ENCODE measurements around the gene DAAM2.

GRCh38 chr6:39794231-39794630 lies 2.1 kb downstream of the DAAM2 start:
- no peak for TF ChIP-seq POLR2A (IDR thresholded peaks at IDR 0.05)
- TF ChIP-seq POLR2AphosphoS5 (IDR thresholded peaks at IDR 0.05), result no peak
- no peak for TF ChIP-seq EP300 (IDR thresholded peaks at IDR 0.05)
- TF ChIP-seq CTCF (IDR thresholded peaks at IDR 0.05), result no peak

Measured in stomach (tissue), 4 donors.